GM20000 (cell line): ENCODE measurements around the gene RAB21.

Experiments
- DNase-seq: peaks from one replicate; pipeline ENCODE4 v3.0.0; 2012; ENCODE audit warnings: low spot score
- TF ChIP-seq, protein P1 (sequence below): IDR thresholded peaks from 2 replicates; pipeline ENCODE4 v1.5.1; 2012; ENCODE audit warnings: mild to moderate bottlenecking, control low read depth; ENCODE audit errors: extremely low read depth, missing control alignments

The RAB21 gene, protein sequence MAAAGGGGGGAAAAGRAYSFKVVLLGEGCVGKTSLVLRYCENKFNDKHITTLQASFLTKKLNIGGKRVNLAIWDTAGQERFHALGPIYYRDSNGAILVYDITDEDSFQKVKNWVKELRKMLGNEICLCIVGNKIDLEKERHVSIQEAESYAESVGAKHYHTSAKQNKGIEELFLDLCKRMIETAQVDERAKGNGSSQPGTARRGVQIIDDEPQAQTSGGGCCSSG

DNA sequence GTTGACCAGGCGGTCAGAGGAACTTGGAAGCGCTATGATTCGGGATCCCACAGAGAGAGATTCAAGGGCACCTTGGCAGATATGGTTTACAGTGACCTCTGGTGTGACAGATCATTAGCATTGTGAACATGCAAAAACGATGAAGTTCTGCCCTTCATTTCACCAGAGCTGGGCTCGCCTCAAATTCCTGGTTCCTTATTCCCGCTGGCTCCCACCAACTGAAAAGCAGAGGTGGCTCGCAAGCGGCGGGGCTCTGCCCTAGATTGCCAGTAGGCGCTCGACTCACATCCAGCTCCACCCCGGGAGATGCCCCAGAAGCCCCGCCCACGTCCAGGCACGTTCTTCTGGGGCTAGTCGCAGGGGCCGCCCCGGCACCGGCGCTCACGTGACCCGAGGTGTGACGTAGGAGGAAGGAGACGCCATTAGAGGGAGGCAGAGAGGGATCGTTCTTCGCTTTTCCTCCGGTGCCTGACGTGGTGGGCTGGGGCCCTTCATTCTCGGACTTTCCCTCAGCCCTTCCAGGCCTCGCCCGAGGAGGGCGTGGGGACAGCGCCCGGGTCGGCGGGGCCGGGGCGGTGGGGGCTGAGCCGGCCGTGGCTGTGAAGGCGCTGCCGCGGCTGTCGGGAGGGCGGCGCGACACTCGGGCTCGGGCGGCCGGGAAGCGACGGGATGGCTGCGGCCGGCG, at the start of gene RAB21:
Gene RAB21 (plus strand): TSS at position 403 of the 685 bp plus-strand sequence. CDS start 267 bp downstream, at position 670.
- TF ChIP-seq, protein P1, sequence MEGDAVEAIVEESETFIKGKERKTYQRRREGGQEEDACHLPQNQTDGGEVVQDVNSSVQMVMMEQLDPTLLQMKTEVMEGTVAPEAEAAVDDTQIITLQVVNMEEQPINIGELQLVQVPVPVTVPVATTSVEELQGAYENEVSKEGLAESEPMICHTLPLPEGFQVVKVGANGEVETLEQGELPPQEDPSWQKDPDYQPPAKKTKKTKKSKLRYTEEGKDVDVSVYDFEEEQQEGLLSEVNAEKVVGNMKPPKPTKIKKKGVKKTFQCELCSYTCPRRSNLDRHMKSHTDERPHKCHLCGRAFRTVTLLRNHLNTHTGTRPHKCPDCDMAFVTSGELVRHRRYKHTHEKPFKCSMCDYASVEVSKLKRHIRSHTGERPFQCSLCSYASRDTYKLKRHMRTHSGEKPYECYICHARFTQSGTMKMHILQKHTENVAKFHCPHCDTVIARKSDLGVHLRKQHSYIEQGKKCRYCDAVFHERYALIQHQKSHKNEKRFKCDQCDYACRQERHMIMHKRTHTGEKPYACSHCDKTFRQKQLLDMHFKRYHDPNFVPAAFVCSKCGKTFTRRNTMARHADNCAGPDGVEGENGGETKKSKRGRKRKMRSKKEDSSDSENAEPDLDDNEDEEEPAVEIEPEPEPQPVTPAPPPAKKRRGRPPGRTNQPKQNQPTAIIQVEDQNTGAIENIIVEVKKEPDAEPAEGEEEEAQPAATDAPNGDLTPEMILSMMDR = no peak

GRCh38 chr12:71704920-71705319, 49.7 kb upstream of the RAB21 start:
- TF ChIP-seq, protein P1 = no peak
- DNase-seq = no peak

More for the DNA sequence above, at the start of gene RAB21:
- peak; percentile 97 for DNase-seq

GRCh38 chr12:71708658-71709057, 46.0 kb upstream of the RAB21 start:
- TF ChIP-seq, protein P1 = no peak
- no peak for DNase-seq

DNA sequence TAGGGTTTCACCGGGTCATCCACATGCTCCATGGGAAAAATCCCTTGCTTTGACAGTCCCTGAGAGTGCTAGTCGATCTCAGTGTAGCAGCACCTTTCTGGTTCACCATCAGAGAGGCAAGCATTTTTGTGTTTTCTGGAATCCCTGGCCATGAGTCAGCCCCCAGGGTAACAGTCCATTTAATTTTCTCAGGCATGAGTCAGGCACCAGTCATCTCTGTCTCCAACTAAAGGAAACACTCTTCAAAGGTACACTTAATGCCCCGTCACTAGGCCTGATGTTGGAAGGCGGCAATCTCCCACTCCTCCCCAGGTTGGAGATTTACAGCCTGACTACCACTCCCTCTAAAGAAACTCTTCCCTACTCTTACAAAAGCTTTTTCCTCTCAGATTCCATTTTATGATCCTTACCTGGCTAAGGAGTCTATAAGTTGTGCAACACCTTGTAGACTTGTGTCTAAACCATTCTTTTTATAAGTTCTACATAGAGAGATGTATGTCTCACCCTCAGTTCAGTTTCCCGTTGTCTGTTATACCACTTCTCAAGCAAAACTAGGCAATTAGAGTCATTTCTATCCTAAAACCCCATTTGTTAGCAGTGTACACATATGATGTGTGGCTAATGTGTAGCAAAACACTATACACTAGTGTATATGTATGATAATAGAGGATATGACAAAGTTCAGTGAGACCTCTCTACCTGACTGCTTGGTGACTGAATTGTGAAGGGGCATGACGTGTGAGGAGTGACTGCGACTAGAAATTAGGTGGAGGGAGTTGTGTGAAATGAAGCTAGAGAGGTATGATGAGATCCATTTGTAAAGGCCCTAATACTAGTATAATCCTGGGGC, 44.2 kb upstream of the RAB21 start:
- DNase-seq = no peak

GRCh38 chr12:71718611-71719010, 36.1 kb upstream of the RAB21 start:
- DNase-seq = no peak
- TF ChIP-seq, protein P1 = no peak

More for the DNA sequence above, 44.2 kb upstream of the RAB21 start:
- TF ChIP-seq, protein P1 = no peak

DNA sequence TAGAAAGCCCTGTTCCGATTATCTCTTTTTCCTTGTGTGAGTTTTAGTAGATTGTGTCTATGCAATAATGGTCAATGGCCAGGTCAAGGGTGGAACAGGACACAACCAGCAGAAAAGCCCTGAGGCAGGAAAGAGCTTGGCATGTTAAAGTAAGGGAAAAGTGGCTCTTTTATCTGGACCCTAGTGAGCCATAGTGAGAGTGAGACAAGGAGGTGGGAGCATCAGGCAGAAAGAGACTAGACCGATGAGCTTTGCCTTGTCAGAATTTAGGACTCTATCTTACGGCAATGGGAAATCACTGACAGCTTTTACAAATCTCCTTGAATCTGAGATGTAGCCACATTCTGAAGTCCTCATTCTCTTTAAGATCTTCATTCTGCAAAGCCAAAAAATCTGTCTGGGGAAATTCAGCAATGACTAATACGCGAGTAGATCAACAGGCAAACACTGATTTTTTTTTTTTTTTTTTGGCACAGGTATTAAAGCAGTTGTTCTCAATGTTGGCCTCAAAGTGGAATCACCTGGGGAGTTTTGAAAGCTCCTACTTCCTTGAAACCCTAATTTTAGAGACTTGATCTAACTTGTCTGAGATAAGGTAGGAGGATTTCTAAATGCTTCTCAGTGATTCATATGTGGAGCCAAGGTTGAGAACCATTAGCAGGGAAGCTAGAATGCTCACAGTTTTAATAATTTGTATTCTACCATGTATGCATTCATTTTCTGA, 34.9 kb upstream of the RAB21 start:
- DNase-seq = no peak
- TF ChIP-seq, protein P1 = no peak
